ENCODE data around the gene CCDC159.

GRCh38 chr19:11300811-11301120 lies 45.6 kb upstream of the CCDC159 start:
- TF ChIP-seq CTCF (IDR thresholded peaks at IDR 0.05) = no peak
- TF ChIP-seq POLR2A (IDR thresholded peaks at IDR 0.05) = no peak
